Stimulated activated CD4-positive, alpha-beta T cell treated with anti-CD3 and anti-CD28 coated beads, Interleukin-15, amount 100 ng/mL, for 24 hours (primary cell): ENCODE measurements around the gene EPDR1.
"Not testable (repeated sequence)": the region's sequence is repeated elsewhere in the genome, so short reads cannot be mapped to it uniquely, and the experiment has no call there.

Experiments
- DNase-seq: peaks from one replicate; pipeline ENCODE4 v3.0.0-alpha.2; 2020

EPDR1 gene

DNA sequence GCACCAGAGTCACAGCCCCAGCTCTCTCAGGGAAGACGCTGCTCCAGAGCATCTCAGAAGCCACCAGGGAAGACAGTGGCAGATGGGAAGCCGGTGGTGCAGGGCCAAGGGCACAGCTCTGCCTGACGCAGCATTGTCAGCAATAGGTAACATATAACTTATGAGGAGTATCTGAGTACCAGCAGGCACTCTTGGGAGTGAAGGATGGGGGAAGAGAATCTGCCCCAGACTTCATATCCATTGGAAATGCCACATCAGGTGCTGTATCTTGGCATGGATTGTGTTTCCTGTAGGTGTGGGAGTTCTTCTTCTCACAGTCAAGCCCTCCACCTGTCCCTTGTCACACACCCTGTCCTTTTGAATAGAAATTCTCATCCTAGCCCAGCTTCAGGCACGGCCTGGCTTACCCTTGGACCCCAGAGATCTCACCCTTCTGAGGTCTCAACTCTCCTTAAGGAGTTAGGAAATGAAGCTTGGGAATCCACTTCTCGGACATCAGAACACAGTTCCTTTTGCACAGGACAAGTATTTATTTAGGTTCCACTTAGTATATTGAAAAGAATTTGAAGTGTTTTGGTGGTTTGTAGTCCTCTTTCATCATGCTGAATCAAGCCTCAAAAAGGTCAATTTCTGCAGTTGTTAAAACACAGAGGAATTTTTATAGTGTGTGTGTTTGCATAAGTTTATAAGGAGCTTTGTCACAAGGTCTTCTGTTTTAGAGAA lies 9.9 kb downstream of the EPDR1 start:
- no peak for DNase-seq

GRCh38 chr7:37932543-37932942 lies 12.1 kb downstream of the EPDR1 start:
- DNase-seq = no peak

DNA sequence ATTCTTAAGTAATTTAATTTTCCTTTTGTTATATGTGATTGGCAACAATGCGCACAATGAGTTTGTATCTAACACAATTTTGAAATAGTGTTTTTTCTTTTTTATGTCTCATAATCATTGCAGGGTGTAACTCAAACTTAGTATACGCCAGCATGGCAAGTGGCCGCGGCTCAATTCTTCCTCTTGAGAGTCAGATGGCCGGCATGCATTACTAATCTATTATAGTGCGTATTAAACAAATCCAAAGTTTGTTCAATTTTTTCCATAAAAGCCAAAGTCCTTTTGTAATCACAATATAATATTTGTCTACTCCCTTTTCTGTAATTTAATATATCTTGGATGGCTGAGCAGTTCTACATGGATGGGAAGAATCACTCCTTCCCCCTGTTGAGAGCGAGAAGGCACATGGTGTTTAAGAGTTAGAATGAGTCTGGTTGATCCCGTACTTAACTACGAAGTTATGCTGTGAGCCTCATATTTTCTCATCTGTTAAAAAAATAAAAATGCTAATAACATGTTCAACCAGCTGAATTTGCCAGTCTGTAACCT lies 12.7 kb downstream of the EPDR1 start:
- no peak for DNase-seq

DNA sequence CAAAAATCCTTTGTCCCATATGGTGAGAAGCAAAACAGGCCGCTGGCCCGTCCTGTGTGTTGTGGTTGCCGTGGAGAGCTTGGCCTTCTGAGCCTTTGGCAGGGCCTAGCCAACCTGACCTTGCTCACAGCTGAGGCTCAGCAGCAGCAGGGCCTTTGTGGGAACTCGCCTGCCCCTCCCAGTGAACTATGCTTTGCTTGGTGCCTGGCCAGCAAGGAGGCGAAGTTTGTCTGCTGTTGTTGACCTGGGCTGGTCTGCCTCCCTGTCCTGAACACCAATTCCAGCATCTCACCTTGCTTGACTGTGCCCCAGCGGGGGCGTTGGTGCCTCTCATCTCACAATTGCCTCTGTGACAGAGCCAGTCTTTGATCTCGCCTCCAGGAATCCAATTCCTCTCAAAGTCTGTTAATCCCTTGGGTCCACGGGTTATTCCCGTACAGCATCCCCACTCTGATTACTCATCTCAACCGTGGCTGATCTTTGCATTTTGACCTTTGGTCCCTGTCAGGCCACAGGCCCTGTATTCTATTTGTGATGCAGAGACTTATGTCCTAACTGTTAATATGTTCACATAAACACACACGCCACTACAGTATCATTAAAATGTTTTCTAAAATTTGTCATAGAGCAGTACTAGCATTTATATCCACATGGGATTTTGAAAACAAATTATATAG lies 22.6 kb downstream of the EPDR1 start:
- DNase-seq = no peak

- DNase-seq = no peak
Measured at GRCh38 chr7:37943905-37944736, 23.7 kb downstream of the EPDR1 start.

DNA sequence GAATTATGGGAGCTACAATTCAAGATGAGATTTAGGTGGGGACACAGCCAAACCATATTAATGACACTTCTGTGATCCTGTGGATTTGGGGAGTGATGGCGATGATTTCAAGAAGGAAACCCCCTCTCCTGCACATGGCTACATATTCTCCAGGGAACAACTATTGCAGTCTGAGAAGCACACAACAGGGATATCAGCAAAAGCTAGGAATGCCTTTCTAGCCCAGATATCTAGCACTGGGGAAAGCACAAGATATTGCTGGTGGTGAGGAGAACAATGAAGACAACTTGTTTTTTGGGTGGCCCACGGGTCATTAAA lies 24.3 kb downstream of the EPDR1 start:
- DNase-seq = no peak

GRCh38 chr7:37945336-37945735 lies 24.9 kb downstream of the EPDR1 start:
- no peak for DNase-seq

DNA sequence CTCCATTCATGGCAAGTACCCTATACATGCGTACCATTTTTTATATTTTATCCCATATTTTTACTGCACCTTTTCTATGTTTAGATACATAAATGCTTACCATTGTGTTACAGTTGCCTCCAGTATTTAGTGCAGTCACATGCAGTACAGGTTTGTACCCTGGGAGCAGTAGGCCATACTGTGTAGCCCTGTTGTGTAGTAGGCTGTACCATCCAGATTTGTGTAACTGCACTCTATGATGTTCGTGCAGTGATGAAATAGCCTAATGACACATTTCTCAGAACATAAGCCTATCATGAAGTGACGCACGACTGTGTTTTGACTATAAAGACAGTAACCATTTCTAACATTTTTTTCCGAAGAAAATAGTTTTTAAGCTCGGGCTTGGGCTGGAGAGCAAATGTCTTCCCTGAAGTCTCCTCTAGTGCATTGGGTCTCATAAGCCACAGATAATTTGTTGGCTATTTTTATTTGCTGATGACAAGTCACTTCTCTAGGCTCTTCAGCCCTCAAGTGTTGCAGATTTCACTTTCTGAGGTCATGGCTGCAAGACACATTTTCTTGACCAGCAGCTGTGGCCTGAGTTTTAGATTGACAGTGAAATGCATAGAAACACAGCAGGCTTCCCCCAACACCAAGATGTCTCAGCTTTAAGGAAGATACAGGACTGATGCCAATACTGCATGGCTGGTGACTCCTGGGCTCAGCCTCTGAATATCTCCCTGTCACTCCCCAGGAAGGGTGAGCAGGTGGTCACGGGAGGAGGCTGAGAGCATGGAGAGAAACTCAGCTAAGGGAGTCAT lies 26.9 kb downstream of the EPDR1 start:
- no peak for DNase-seq

DNA sequence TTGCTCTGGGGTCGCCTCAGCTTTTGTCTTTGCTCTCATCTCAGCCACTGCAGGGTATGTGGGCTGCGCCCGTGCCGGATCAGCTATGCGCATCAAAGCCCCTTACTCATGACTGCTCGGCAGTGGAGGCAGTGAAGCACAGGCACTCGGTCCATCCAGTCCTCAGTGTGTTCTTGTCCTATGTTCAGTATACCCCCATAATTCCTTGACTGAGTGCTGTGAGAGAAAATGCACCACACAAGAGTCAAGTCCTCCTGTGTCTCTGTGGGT lies 27.4 kb downstream of the EPDR1 start:
- DNase-seq = no peak

DNA sequence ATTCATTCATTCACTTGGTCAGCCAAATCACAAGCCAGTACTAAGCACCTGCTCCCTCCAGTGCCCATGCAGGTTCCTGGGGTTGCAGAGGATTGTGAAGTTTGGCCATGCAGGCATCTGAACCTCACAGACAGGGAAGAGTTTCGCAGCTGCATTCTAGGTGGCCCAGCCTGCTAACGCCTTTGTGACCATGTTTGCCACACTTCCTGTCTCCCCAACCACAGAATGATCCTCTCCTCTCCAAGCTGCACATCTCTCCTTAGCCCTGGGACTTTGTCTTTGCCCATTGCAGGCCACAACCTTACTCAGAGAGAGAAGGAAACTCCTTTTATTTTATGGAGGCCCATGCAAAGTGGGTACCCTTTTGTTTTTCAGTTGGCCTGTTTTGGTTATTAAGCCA lies 31.8 kb downstream of the EPDR1 start:
- no peak for DNase-seq

- not testable (repeated sequence) for DNase-seq
Measured at GRCh38 chr7:37954217-37954616, 33.8 kb downstream of the EPDR1 start.

DNA sequence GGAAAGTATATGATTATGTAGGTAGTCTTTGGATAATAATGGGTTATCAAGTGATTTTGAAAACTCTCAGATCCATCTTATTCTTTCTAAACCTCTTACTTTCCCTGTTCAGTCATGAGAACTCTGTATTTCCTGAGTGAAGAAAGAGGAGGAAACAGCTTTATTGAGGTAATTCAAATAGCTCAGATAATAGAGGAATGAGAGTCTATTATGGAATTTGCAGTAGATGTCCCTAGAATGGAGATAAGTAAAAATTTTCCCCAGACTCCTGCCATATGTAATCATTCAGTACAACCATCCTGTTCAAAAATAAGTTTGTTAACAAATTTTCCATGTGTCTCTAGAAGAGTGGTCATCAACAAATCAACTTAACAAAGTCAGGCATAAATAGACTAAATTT lies 36.4 kb downstream of the EPDR1 start:
- DNase-seq = no peak

DNA sequence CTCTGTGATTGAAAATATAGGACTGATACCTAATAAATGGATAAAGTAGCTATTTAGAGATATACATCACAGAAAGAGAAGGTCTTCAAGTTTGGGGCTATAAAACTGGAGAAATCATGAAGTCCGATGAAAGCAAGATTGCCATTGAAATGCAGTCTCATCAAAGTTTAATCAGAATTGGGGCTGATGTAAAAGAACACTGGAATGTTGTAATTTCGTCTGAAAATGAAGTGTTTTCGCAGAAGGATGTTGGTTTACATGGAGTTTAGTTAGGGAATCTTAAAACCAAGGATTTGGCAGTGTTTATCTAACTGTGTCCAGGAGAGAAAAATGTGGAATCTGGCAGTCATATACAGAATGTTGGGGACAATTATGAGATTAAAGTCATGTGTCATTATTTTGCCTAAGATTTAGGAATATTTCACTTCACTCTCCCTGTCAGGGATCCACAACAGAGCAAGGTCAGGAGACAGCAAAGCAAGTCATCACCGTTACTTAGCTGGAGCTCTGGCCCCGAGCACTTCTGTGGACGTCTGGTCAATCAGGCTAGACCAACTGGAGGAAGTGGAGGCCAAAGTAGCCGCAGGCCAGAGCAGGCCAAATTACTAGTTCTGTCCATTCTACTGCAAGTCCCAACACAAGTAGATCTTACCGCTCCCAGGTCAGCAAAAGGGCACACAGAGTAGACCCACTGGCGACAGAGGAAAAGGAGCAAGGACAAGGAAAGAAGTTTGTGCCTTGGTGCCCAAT lies 37.0 kb downstream of the EPDR1 start:
- DNase-seq = no peak

- no peak for DNase-seq
Measured at GRCh38 chr7:37960483-37960882, 40.0 kb downstream of the EPDR1 start.

DNA sequence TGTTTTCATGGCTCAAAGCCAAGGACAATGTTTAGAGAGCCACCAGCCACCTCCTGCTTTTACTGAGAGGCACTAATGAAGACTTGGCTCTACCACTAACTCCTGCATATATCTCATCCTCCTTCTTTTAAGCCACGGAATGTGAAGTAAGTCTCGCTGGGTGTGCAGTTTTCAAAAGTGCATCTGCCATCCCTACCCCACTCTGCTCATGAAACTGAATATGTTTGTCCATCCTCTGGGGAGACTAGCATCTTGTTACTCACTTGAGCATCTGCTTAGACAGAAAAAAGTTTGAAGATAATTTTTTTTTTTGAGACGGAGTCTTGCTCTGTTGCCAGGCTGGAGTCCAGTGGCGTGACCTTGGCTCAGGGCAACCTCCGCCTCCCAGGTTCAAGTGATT lies 40.8 kb downstream of the EPDR1 start:
- no peak for DNase-seq

- no peak for DNase-seq
Measured at GRCh38 chr7:37964196-37964595, 43.8 kb downstream of the EPDR1 start.

DNA sequence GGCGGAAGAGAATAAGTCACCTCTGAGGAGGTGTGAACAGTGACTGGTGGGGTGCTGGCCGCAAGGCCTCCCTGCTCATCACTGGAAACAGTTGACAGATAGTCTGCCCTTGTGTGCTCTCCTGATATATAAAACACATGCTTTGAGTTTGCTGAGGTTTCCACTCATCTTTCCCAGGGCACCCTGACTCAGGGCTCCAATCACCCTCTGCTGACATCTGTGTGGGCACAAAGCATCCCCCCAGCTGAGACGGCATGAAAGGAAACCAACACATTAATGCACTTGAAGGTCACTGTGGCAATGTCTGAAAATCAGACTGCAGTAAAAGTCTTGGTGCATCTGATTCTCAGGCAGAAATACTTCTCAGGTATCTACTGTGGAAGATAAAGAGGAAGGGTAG lies 49.8 kb downstream of the EPDR1 start:
- no peak for DNase-seq

DNA sequence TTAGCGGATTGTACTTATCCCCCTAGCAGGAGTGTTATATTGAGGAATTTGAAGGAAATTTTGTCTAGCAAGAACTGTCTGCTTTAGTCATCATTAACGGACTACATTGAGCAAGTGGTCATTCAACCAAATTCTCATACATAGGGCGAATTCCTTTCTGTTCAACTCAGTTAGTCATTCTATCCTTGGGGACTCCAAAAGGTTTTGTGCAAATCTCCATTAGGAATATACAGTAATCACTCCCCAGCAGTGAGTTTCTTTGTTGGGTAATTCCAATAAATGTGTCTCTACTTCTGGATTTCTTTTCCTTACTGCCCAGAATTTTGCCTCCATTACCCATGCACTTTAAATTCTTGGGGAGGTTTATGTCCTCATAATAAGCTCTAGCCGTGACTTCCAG lies 51.1 kb downstream of the EPDR1 start:
- DNase-seq = no peak

DNA sequence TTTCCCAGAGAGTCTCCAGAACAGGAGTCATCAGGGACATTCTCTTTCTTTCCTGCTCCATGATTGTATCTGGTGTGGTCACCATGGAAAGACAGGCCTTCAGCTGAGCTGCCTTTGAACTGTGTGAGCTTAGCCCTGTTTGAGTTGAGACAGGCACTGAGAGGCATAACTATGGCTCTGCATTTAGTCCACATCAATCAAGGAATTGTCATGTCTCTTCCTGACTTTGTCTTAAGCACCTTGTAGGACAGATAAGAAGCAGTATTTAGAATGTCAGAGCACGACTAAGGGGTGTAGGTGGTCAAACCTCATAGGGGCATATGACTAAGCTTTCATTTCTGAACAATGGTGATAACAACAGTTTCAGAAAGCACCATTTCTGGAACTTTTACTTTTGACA lies 53.5 kb downstream of the EPDR1 start:
- no peak for DNase-seq

GRCh38 chr7:37974711-37975110 lies 54.3 kb downstream of the EPDR1 start:
- no peak for DNase-seq

DNA sequence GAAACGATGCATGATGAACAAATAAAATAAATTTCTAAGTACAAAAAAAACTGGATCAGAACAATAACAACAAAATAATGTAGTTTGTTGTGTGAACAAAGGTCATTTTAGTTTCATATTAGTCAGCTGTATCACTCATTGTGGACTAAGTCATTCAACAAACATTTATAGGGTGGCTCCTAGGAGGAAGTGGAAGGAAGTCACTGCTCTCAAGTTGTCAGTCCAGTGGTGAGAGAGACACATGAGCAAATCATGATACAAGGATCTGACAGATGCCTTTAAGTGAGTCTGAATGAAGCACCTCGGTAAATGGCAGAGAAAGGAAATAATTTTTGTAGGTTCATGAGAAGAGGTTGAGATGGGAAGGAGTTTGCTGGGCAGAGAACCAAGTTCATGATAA lies 56.8 kb downstream of the EPDR1 start:
- DNase-seq = no peak

GRCh38 chr7:37981664-37982063 lies 61.2 kb downstream of the EPDR1 start:
- DNase-seq = no peak

GRCh38 chr7:37982423-37982822 lies 62.0 kb downstream of the EPDR1 start:
- no peak for DNase-seq
